B cell (primary cell): ENCODE measurements around the gene DAPK3. TPM values are rescaled to one million over a fixed set of nuclear protein-coding genes. Genes with fewer than 3 reads are reported as not detected.

Experiments
- ATAC-seq: fragments of 200-7000 bp; cut with Tn5 transposase; one replicate; pipeline ENCODE4 v1.10.0; 2021; ENCODE audit warnings: low read depth, mild to moderate bottlenecking, moderate number of reproducible peaks, moderate library complexity
- CTCF ChIA-PET: fragments of 350-600 bp; sonication (Branson Sonifier 250); formaldehyde crosslinking; loops from one replicate; lab custom pipeline; 2021; ENCODE audit warnings: antibody characterized with exemption, inconsistent platforms; lab: Charles Lee
- POLR2A ChIA-PET: fragments of 350-600 bp; sonication (Branson Sonifier 250); formaldehyde crosslinking; loops from one replicate; lab custom pipeline; 2021; ENCODE audit warnings: antibody characterized with exemption; lab: Charles Lee
- DNase-seq: peaks from one replicate; pipeline ENCODE4 v3.0.0; 2013
- H2AFZ ChIP-seq: 2 replicates; pipeline ENCODE4 v1.6.1; 2012; ENCODE audit warnings: mild to moderate bottlenecking, low read depth, low read length; ENCODE audit not compliant: insufficient read depth, poor library complexity, severe bottlenecking
- H3K27ac ChIP-seq, 2 donors: 1 replicate in 1 of 2; 2 replicates in 1 of 2; pipeline ENCODE4 v1.5.1; 2012 to 2013; ENCODE audit warnings: low read length in 2 of 2, mild to moderate bottlenecking in 2 of 2, moderate library complexity in 1 of 2
- H3K27me3 ChIP-seq, 4 experiments: fragments of 200-600 bp in 1 of 4; sonication (generic) in 1 of 4; replicated peaks in 1 of 4; 1 replicate in 2 of 4; 2 replicates in 2 of 4; pipeline versions ENCODE4 v1.6.1 to v1.7.0; 2013 to 2016; ENCODE audit warnings: low read length in 3 of 4, mild to moderate bottlenecking in 2 of 4, mixed read lengths in 1 of 4, moderate library complexity in 1 of 4; ENCODE audit not compliant: insufficient read depth in 4 of 4, control insufficient read depth in 3 of 4; ENCODE audit errors: control extremely low read depth in 1 of 4
- H3K36me3 ChIP-seq, 2 experiments: replicated peaks in 1 of 2; 1 replicate in 1 of 2; 2 replicates in 1 of 2; pipeline versions ENCODE4 v1.6.1 to v1.7.1; 2013; ENCODE audit warnings: low read length in 1 of 2; ENCODE audit not compliant: insufficient read depth in 2 of 2, control insufficient read depth in 1 of 2; ENCODE audit errors: control extremely low read depth in 1 of 2, extremely low read depth in 1 of 2
- H3K4me1 ChIP-seq, 2 donors: fragments of 200-600 bp in 1 of 2; sonication (generic) in 1 of 2; 1 replicate in 1 of 2; 2 replicates in 1 of 2; pipeline versions ENCODE4 v1.5.1 to v1.6.1; 2013 to 2017; ENCODE audit warnings: low read length in 2 of 2; ENCODE audit not compliant: control insufficient read depth in 2 of 2, insufficient read depth in 2 of 2
- H3K4me2 ChIP-seq: replicated peaks from 2 replicates; pipeline ENCODE3; 2012; ENCODE audit warnings: mild to moderate bottlenecking, low read depth, low read length; ENCODE audit not compliant: poor library complexity, severe bottlenecking
- H3K4me3 ChIP-seq, 5 experiments: fragments of 200-600 bp in 1 of 5; sonication (generic) in 1 of 5; 1 replicate in 3 of 5; 2 replicates in 2 of 5; pipeline versions ENCODE4 v1.5.1 to v1.7.0; 2011 to 2016; ENCODE audit warnings: low read length in 4 of 5, mild to moderate bottlenecking in 4 of 5, low read depth in 2 of 5, control low read depth in 1 of 5, moderate library complexity in 1 of 5; ENCODE audit not compliant: insufficient read depth in 1 of 5; ENCODE audit errors: control extremely low read depth in 1 of 5, extremely low read depth in 1 of 5
- H3K79me2 ChIP-seq: fragments of 200-600 bp; sonication (generic); one replicate; pipeline ENCODE4 v1.6.0; 2016; ENCODE audit warnings: low read length; ENCODE audit not compliant: control insufficient read depth, insufficient read depth
- H3K9ac ChIP-seq: fragments of 200-600 bp; sonication (generic); 2 replicates; pipeline ENCODE4 v1.6.1; 2017; ENCODE audit warnings: mild to moderate bottlenecking, low read length, moderate library complexity
- H3K9me3 ChIP-seq, 3 donors: one replicate each; pipeline versions ENCODE4 v1.6.1 to v1.7.1; 2013; ENCODE audit warnings: low read length in 2 of 3; ENCODE audit not compliant: control insufficient read depth in 2 of 3, insufficient read depth in 1 of 3; ENCODE audit errors: control extremely low read depth in 1 of 3
- H4K20me1 ChIP-seq: 2 replicates; pipeline ENCODE4 v1.6.0; 2012; ENCODE audit warnings: mild to moderate bottlenecking, low read length; ENCODE audit not compliant: insufficient read depth, control insufficient read depth, poor library complexity, severe bottlenecking
- H3K27ac Mint-ChIP-seq: one replicate; pipeline ENCODE4 v1.8.0; 2021; ENCODE audit warnings: mixed read lengths
- H3K27me3 Mint-ChIP-seq: one replicate; pipeline ENCODE4 v1.8.0; 2021; ENCODE audit warnings: mixed read lengths
- H3K4me1 Mint-ChIP-seq: one replicate; pipeline ENCODE4 v1.8.0; 2021; ENCODE audit warnings: mixed read lengths
- H3K4me3 Mint-ChIP-seq: one replicate; pipeline ENCODE4 v1.8.0; 2021; ENCODE audit warnings: mixed read lengths
- H3K9me3 Mint-ChIP-seq: one replicate; pipeline ENCODE4 v1.8.0; 2022; ENCODE audit warnings: mixed read lengths; ENCODE audit not compliant: insufficient read depth
- EZH2 ChIP-seq: IDR thresholded peaks from 2 replicates; pipeline ENCODE4 v1.6.1; 2012; ENCODE audit warnings: borderline replicate concordance, low read depth, mild to moderate bottlenecking, moderate library complexity, low read length; ENCODE audit not compliant: insufficient read depth, poor library complexity, severe bottlenecking
- WGBS: methylation state at CpG from one replicate; pipeline ENCODE4 v1.1.5; 2013; ENCODE audit warnings: missing lambda C conversion rate; ENCODE audit not compliant: insufficient coverage; 5-methylcytosine and 5-hydroxymethylcytosine counted together
- intact Hi-C: fragments of 100-400 bp; cut with micrococcal nuclease; formaldehyde crosslinking; loops from one replicate; pipeline ENCODE4 v1.10.0; 2022
- polyA plus RNA-seq: library from polyadenylated mRNA; depleted of rRNA; stranded (reverse); fragments of >200 nt; gene quantifications from 2 replicates; pipeline ENCODE4 v1.2.3, GENCODE V29; 2012
- total RNA-seq, 2 donors: library from RNA; stranded (reverse); fragments of 120-200 nt in 1 of 2; gene quantifications; 1 replicate in 1 of 2; 2 replicates in 1 of 2; pipeline versions ENCODE4 v1.2.3 to v1.2.4, GENCODE V29; 2013 to 2022
- TF ChIP-seq, protein P1 (sequence below): fragments of 200-600 bp; IDR thresholded peaks from one replicate; pipeline ENCODE4 v1.8.0; 2022; ENCODE audit warnings: antibody characterized with exemption, mild to moderate bottlenecking

The DAPK3 gene
- total and polyA plus RNA-seq, 2 donors (not counting 1 experiment from before 2014, with no cell fraction given), result 32.6 to 47.4 TPM

- Histone ChIP-seq H3K9ac (no peak overlapping the region), H3K27ac (no peak overlapping the region), H2AFZ (no peak overlapping the region), H3K9me3 (peaks cover 0 to 7% (median 0%) of the 10 kb centered on the region in 3 donors), H3K4me1 (peaks cover 0 to 1% of the 10 kb centered on the region in 2 donors), H4K20me1 (peaks cover 92% of the 10 kb centered on the region), H3K4me2 (no peak overlapping the region), H3K4me3 (no peak overlapping the region), H3K79me2 (peaks cover 91% of the 10 kb centered on the region), H3K27me3 (no peaks in the 10 kb centered on the region), H3K36me3 (peaks cover 0 to 48% of the 10 kb centered on the region in 2 experiments)
- Mint-ChIP-seq H3K9me3 (no peaks in the 10 kb centered on the region), H3K27me3 (no peaks in the 10 kb centered on the region), H3K4me3 (no peak overlapping the region), H3K27ac (no peak overlapping the region), H3K4me1 (peaks cover 15% of the 10 kb centered on the region)
- ATAC-seq (no peak), DNase-seq (no peak)
- CTCF ChIA-PET, result no interaction called here
- no peak for TF ChIP-seq EZH2
- intact Hi-C loops, result no loop called here
- POLR2A ChIA-PET, result interaction anchor here (1.1 kb wide), 1 partner anchor 9 kb away, joined by 4 read pairs; the partner anchor contains the start of gene PIAS4
- WGBS, result 97% methylated on average over 12 of the region's 12 CpGs
These were observed 45.6 kb upstream of the DAPK3 start for GRCh38 chr19:4016486-4016885.

DNA sequence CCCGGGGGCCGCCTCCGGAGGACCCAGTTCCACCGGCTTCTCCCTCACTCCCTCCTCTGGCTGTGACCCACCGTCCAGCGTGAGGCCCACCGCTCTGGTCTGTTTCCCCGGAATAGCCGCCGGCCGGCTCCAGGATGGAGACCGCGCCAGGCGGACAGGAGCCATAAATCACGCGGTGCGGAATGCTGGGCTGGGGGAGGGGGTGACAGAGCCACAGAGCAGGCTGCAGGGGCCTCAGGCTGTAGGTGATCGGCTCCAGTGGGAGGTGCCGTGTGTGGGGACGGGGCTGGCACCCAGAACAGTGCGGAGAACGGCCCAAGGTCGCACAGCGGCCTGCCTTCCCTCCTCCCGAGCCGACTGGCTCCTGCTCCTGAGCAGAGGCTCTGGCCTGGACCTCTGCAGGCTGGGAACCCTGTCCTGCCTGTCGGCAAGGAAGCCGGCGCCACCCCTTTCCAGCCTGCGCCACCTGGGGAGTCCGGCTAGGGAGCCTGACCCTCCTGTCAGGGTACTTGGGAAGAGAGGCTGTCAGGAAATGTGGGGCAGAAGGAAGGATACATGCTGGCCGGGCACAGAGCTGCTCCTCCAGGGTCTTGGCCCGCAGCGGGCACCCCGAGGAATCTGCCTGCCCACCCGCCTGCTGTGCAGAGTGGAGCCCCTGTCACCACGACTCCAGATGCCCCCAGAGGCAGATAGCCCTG lies 45.0 kb upstream of the DAPK3 start:
- intact Hi-C loops, result no loop called here
- Mint-ChIP-seq H3K27me3 (no peaks in the 10 kb centered on the region), H3K27ac (no peak overlapping the region), H3K9me3 (no peaks in the 10 kb centered on the region), H3K4me3 (no peak overlapping the region), H3K4me1 (peaks cover 18% of the 10 kb centered on the region)
- Histone ChIP-seq H3K4me2 (no peak overlapping the region), H2AFZ (no peak overlapping the region), H3K27me3 (no peaks in the 10 kb centered on the region), H3K79me2 (peaks cover 91% of the 10 kb centered on the region), H4K20me1 (peaks cover 96% of the 10 kb centered on the region), H3K4me3 (no peak overlapping the region), H3K9ac (no peak overlapping the region), H3K4me1 (peaks cover 0 to 5% of the 10 kb centered on the region in 2 donors), H3K36me3 (peaks cover 0 to 48% of the 10 kb centered on the region in 2 experiments), H3K9me3 (peaks cover 0 to 3% (median 0%) of the 10 kb centered on the region in 3 donors), H3K27ac (no peak overlapping the region)
- ChIA-PET POLR2A (no interaction called here), CTCF (no interaction called here)
- no peak for DNase-seq
- no peak for ATAC-seq
- 87% methylated on average over 33 of the region's 37 CpGs for WGBS
- no peak for TF ChIP-seq EZH2
- TF ChIP-seq, protein P1, sequence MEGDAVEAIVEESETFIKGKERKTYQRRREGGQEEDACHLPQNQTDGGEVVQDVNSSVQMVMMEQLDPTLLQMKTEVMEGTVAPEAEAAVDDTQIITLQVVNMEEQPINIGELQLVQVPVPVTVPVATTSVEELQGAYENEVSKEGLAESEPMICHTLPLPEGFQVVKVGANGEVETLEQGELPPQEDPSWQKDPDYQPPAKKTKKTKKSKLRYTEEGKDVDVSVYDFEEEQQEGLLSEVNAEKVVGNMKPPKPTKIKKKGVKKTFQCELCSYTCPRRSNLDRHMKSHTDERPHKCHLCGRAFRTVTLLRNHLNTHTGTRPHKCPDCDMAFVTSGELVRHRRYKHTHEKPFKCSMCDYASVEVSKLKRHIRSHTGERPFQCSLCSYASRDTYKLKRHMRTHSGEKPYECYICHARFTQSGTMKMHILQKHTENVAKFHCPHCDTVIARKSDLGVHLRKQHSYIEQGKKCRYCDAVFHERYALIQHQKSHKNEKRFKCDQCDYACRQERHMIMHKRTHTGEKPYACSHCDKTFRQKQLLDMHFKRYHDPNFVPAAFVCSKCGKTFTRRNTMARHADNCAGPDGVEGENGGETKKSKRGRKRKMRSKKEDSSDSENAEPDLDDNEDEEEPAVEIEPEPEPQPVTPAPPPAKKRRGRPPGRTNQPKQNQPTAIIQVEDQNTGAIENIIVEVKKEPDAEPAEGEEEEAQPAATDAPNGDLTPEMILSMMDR, result no peak
